Common myeloid progenitor, CD34-positive (primary cell): ENCODE measurements around the gene PDE10A.

Experiments
- CTCF ChIA-PET: fragments of 350-600 bp; sonication (Branson Sonifier 250); formaldehyde crosslinking; loops from one replicate; lab custom pipeline; 2021; ENCODE audit warnings: antibody characterized with exemption; lab: Charles Lee
- POLR2A ChIA-PET: fragments of 350-600 bp; sonication (Branson Sonifier 250); formaldehyde crosslinking; loops from one replicate; lab custom pipeline; 2021; ENCODE audit warnings: antibody characterized with exemption; lab: Charles Lee
- DNase-seq, 3 donors: peaks; one replicate each; pipeline versions ENCODE4 v3.0.0 to v3.0.0-alpha.2; 2013
- H3K27ac ChIP-seq, 2 experiments: 1 replicate in 1 of 2; 2 replicates in 1 of 2; pipeline ENCODE4 v1.7.0; 2013; ENCODE audit warnings: inconsistent platforms in 2 of 2, low read length in 2 of 2, mild to moderate bottlenecking in 2 of 2, low read depth in 1 of 2, moderate library complexity in 1 of 2; ENCODE audit not compliant: severe bottlenecking in 2 of 2, insufficient read depth in 1 of 2, poor library complexity in 1 of 2
- H3K27me3 ChIP-seq, 5 experiments: replicated peaks in 2 of 5; 1 replicate in 3 of 5; 2 replicates in 2 of 5; pipeline versions ENCODE4 v1.6.1 to v1.7.0; 2013; ENCODE audit warnings: low read length in 4 of 5, mild to moderate bottlenecking in 2 of 5, moderate library complexity in 2 of 5, inconsistent platforms in 1 of 5; ENCODE audit not compliant: insufficient read depth in 5 of 5, control insufficient read depth in 4 of 5
- H3K36me3 ChIP-seq, 4 experiments: 1 replicate in 2 of 4; 2 replicates in 2 of 4; pipeline versions ENCODE4 v1.6.1 to v1.7.0; 2013; ENCODE audit warnings: low read length in 3 of 4, control low read depth in 1 of 4, mild to moderate bottlenecking in 1 of 4; ENCODE audit not compliant: control insufficient read depth in 4 of 4, insufficient read depth in 4 of 4
- H3K4me1 ChIP-seq, 4 experiments: 1 replicate in 3 of 4; 2 replicates in 1 of 4; pipeline versions ENCODE4 v1.6.1 to v1.7.1; 2013; ENCODE audit warnings: low read length in 3 of 4, mild to moderate bottlenecking in 3 of 4, control low read depth in 1 of 4, inconsistent platforms in 1 of 4, moderate library complexity in 1 of 4; ENCODE audit not compliant: control insufficient read depth in 4 of 4, insufficient read depth in 4 of 4; ENCODE audit errors: control extremely low read depth in 1 of 4
- H3K4me3 ChIP-seq, 7 experiments: 1 replicate in 4 of 7; 2 replicates in 3 of 7; pipeline versions ENCODE4 v1.5.1 to v1.7.0; 2013; ENCODE audit warnings: mild to moderate bottlenecking in 7 of 7, low read length in 6 of 7, moderate library complexity in 6 of 7, inconsistent platforms in 2 of 7, low read depth in 2 of 7, control low read depth in 1 of 7; ENCODE audit not compliant: insufficient read depth in 4 of 7, control insufficient read depth in 1 of 7; ENCODE audit errors: extremely low read depth in 1 of 7
- H3K9me3 ChIP-seq, 5 experiments: 1 replicate in 4 of 5; 2 replicates in 1 of 5; pipeline versions ENCODE4 v1.6.1 to v1.7.1; 2013; ENCODE audit warnings: low read length in 4 of 5, mild to moderate bottlenecking in 2 of 5, inconsistent platforms in 1 of 5, low read depth in 1 of 5, moderate library complexity in 1 of 5; ENCODE audit not compliant: control insufficient read depth in 4 of 5, insufficient read depth in 2 of 5; ENCODE audit errors: control extremely low read depth in 1 of 5
- WGBS: methylation state at CpG from one replicate; pipeline ENCODE4 v1.1.5; 2013; ENCODE audit not compliant: insufficient coverage; 5-methylcytosine and 5-hydroxymethylcytosine counted together

The PDE10A gene

DNA sequence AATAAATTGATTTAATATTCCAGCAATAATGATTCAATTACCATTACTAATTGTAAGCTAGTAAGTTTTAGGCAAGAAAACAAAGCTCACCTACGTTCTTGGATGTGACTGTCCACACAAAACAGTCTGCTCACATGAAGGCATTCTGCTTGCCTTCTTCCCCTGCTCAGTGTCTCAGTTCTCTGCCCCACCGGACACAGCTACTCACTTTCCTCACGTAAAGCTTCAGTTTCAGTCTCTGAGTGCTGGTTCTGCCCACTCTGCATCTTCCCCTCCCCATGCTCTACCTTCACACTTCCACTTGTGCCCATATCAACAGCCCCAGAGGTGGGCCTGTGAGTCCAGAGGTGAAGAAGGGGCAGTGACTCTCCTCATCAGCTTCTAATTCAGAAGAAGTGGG, 279.7 kb downstream of the PDE10A start:
- no peak overlapping the region for H3K27ac ChIP-seq
- ChIA-PET CTCF (no interaction called here), POLR2A (no interaction called here)
- no peaks in the 10 kb centered on the region for H3K9me3 ChIP-seq
- 94% methylated on average over 3 of the region's 3 CpGs for WGBS
- no peaks in the 10 kb centered on the region for H3K36me3 ChIP-seq
- no peak for DNase-seq
- H3K4me1 ChIP-seq, result no peaks in the 10 kb centered on the region
- no peak overlapping the region for H3K4me3 ChIP-seq
- H3K27me3 ChIP-seq, result no peaks in the 10 kb centered on the region

DNA sequence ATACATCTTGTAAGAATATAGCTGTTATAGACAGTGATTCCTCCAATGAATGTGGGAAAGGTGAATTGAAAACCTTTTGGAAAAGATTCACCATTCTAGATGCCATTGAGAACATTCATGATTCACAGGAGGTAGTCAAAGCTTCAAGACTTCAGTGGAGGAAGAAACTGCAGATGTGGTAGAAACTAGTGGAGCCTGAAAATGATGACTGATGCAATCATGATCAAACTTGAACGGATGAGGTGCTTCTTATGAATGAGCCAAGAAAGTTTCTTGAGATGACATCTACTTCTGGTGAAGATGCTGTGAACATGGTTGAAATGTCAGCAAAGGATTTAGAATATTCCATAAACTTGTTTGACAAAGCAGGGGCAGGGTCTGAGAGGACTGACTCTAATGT, 286.9 kb downstream of the PDE10A start:
- no peaks in the 10 kb centered on the region for H3K36me3 ChIP-seq
- no peak overlapping the region for H3K27ac ChIP-seq
- WGBS, result 100% methylated on average over 1 of the region's 1 CpG
- no peak for DNase-seq
- H3K4me1 ChIP-seq, result no peaks in the 10 kb centered on the region
- H3K9me3 ChIP-seq, result no peaks in the 10 kb centered on the region
- H3K4me3 ChIP-seq, result no peak overlapping the region
- CTCF ChIA-PET, result no interaction called here
- POLR2A ChIA-PET, result no interaction called here
- no peaks in the 10 kb centered on the region for H3K27me3 ChIP-seq

DNA sequence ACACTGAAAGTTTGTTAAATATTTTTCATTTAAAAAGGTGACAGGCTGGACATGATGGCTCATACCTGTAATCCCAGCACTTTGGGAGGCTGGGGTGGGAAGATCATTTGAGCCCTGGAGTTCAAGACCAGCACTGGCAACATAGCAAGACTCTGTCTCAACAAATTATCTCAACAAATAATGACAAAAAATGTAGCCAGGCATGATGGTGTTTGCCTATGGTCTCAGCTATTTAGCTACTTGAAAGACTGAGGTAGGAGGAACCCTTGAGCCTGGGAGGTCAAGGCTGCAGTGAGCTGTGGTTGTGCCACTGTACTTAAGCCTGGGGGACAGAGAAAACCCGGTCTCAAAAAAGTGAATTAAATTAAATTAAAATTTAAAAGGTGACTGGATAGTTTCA, 297.7 kb downstream of the PDE10A start:
- no CpG with 5 or more reads among the region's 1 CpG for WGBS
- POLR2A ChIA-PET, result no interaction called here

GRCh38 chr6:165345700-165346099, 317.3 kb downstream of the PDE10A start:
- Histone ChIP-seq H3K27me3 (no peaks in the 10 kb centered on the region), H3K36me3 (no peaks in the 10 kb centered on the region), H3K4me1 (no peaks in the 10 kb centered on the region), H3K4me3 (no peak overlapping the region), H3K9me3 (peaks cover 0 to 4% (median 0%) of the 10 kb centered on the region in 5 experiments), H3K27ac (no peak overlapping the region)
- CTCF ChIA-PET, result no interaction called here
- DNase-seq, result no peak
- POLR2A ChIA-PET, result no interaction called here
- WGBS, result 93% methylated on average over 4 of the region's 4 CpGs

More for the DNA sequence above, 297.7 kb downstream of the PDE10A start:
- Histone ChIP-seq H3K27ac (no peak overlapping the region), H3K9me3 (peaks cover 0 to 3% (median 0%) of the 10 kb centered on the region in 5 experiments), H3K4me3 (no peak overlapping the region), H3K36me3 (no peaks in the 10 kb centered on the region), H3K27me3 (no peaks in the 10 kb centered on the region), H3K4me1 (no peaks in the 10 kb centered on the region)
- no peak for DNase-seq
- CTCF ChIA-PET, result no interaction called here

DNA sequence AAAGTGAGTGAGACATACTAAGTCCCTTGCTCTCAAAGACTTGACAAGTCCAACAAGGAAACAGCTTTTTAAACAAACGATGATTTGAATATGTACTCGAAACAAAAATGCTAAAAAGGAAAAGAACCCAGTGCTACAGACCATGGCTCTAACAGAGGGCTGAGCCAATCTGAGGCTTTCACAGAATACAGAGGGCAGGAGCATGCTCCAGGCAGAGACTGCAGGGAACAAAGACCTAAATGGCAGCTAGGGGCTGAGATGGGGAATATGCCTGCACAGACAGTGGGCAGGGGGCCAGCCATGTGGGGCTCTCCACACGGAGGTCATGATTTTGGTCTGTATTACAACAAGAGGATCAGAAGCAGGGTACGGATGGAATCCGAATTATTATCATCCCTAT, 322.5 kb downstream of the PDE10A start:
- ChIA-PET POLR2A (no interaction called here), CTCF (no interaction called here)
- DNase-seq, result no peak
- 82% methylated on average over 3 of the region's 5 CpGs for WGBS
- Histone ChIP-seq H3K4me1 (no peaks in the 10 kb centered on the region), H3K4me3 (no peak overlapping the region), H3K27ac (no peak overlapping the region), H3K36me3 (no peaks in the 10 kb centered on the region), H3K9me3 (peaks cover 0 to 2% (median 0%) of the 10 kb centered on the region in 5 experiments), H3K27me3 (no peaks in the 10 kb centered on the region)

DNA sequence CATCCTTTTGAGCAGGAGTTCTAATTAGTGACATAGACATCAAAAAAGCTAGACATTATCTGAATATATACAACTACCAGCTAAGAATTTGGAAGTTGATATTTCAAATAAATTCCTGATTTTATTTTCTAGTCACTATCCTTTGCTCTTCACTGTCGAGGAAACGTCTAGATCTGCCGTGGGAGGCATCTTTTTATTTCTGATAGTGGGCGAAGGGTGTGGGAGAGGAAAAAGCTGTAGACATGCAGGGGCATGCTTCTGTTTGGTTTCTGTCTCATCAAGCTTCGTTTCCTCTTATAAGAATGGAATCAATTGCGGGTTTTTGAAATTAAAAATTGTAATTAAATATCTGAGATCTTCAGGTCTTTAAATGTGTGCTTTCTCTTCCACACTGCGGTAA, 337.4 kb downstream of the PDE10A start:
- Histone ChIP-seq H3K9me3 (peaks cover 0 to 11% (median 5%) of the 10 kb centered on the region in 5 experiments), H3K27ac (no peak overlapping the region), H3K4me1 (no peaks in the 10 kb centered on the region), H3K4me3 (no peak overlapping the region), H3K27me3 (no peaks in the 10 kb centered on the region), H3K36me3 (no peaks in the 10 kb centered on the region)
- POLR2A ChIA-PET, result no interaction called here
- CTCF ChIA-PET, result no interaction called here
- no peak for DNase-seq
- 96% methylated on average over 6 of the region's 7 CpGs for WGBS

DNA sequence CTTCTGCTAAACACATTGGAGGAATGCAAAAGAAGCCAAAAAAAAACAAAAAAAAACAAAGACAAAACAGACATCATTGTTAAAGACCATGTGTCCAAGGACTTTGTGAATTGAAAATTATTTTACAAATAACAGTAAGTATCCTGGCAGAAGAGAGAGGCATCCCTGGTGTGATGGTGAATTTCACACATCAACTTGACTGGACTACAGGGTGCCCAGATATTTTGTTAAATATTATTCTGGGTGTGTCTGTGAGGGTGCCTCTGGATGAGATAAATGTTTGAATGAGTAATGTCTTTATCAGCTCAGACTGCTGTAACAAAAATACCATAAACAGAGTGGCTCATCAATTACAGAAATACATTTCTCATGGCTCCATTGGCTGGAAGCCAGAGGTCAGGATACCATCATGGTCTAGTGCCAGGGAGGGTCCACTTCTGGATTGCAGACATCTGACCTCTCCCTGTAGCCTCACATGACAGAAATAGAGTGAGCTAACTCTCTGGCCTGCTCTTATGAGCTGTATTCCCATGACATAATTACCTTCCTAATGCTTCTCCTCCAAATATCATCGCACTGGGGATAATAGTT, 341.4 kb downstream of the PDE10A start:
- POLR2A ChIA-PET, result no interaction called here
- peaks cover 0 to 12% (median 5%) of the 10 kb centered on the region in 5 experiments for H3K9me3 ChIP-seq
- H3K27ac ChIP-seq, result no peak overlapping the region
- no peaks in the 10 kb centered on the region for H3K27me3 ChIP-seq
- no peak overlapping the region for H3K4me3 ChIP-seq
- CTCF ChIA-PET, result no interaction called here
- WGBS, result 90% methylated on average over 1 of the region's 1 CpG
- DNase-seq, result no peak
- no peaks in the 10 kb centered on the region for H3K4me1 ChIP-seq
- no peaks in the 10 kb centered on the region for H3K36me3 ChIP-seq
